Tibial nerve (tissue), 4 donors: ENCODE data around the gene MPV17.

ENCODE experiments used
- CTCF ChIP-seq, 5 experiments: fragments of 200-600 bp in 3 of 5; fragments of 450-650 bp in 2 of 5; sonication (generic) in 3 of 5; IDR thresholded peaks; one replicate each; pipeline ENCODE4 v1.5.1; 2016 to 2019; ENCODE audit warnings: antibody characterized with exemption in 5 of 5, mild to moderate bottlenecking in 3 of 5, moderate library complexity in 2 of 5
- EP300 ChIP-seq, 2 donors: sonication (generic); formaldehyde crosslinking; IDR thresholded peaks; one replicate each; pipeline ENCODE4 v1.6.1; 2017; ENCODE audit warnings: antibody characterized with exemption in 2 of 2, mild to moderate bottlenecking in 1 of 2
- POLR2A ChIP-seq, 2 donors: fragments of 450-650 bp; IDR thresholded peaks; one replicate each; pipeline ENCODE4 v1.6.1; 2017; ENCODE audit warnings: antibody characterized with exemption in 2 of 2, mild to moderate bottlenecking in 2 of 2, moderate library complexity in 2 of 2

GRCh38 chr2:27278010-27278409 lies 44.9 kb downstream of the MPV17 start:
- TF ChIP-seq CTCF (IDR thresholded peaks at IDR 0.05) (no peak), POLR2A (IDR thresholded peaks at IDR 0.05) (no peak), EP300 (IDR thresholded peaks at IDR 0.05) (no peak)
